Nephron (organoid): ENCODE data around the gene PSME1.

Experiments
- H3K27ac Mint-ChIP-seq, 3 experiments: 2 replicates each; pipeline ENCODE4 v1.8.0; 2020; ENCODE audit warnings: mixed read lengths in 3 of 3, mild to moderate bottlenecking in 2 of 3, moderate library complexity in 1 of 3
- H3K27me3 Mint-ChIP-seq: 2 replicates; pipeline ENCODE4 v1.8.0; 2021; ENCODE audit warnings: low read depth, mild to moderate bottlenecking, moderate library complexity, mixed read lengths
- H3K36me3 Mint-ChIP-seq: 2 replicates; pipeline ENCODE4 v1.8.0; 2020; ENCODE audit warnings: low read depth, mixed read lengths
- H3K4me1 Mint-ChIP-seq: 2 replicates; pipeline ENCODE4 v1.8.0; 2020; ENCODE audit warnings: mixed read lengths
- H3K4me3 Mint-ChIP-seq, 3 experiments: 2 replicates each; pipeline ENCODE4 v1.8.0; 2020; ENCODE audit warnings: mild to moderate bottlenecking in 3 of 3, mixed read lengths in 3 of 3, moderate library complexity in 2 of 3
- H3K9me3 Mint-ChIP-seq: 2 replicates; pipeline ENCODE4 v1.8.0; 2020; ENCODE audit warnings: mixed read lengths
- CTCF ChIP-seq, 3 experiments: fragments of 200-600 bp; sonication (generic); IDR thresholded peaks; one replicate each; pipeline ENCODE4 v1.5.0; 2021; ENCODE audit warnings: antibody characterized with exemption in 3 of 3; ENCODE audit not compliant: unreplicated experiment in 3 of 3

PSME1 gene

GRCh38 chr14:24135834-24136683 lies at the start of gene PSME1:
PSME1 (plus strand) TSS chr14:24136194; CDS start chr14:24136263, 69 bp downstream.
- H3K9me3 Mint-ChIP-seq, result no peaks in the 10 kb centered on the region
- peaks cover 3% of the 10 kb centered on the region for H3K27me3 Mint-ChIP-seq
- peaks cover 51% of the 10 kb centered on the region for H3K4me1 Mint-ChIP-seq
- peak within 1 kb of the TSS; percentile 52 to 84 (median 82) for H3K27ac Mint-ChIP-seq
- peak within 1 kb of the TSS; percentile 87 to 89 (median 88) for H3K4me3 Mint-ChIP-seq
- TF ChIP-seq CTCF (IDR thresholded peaks at IDR 0.05; ENCODE audit: unreplicated experiment in 3 of 3), result no peak
- H3K36me3 Mint-ChIP-seq, result peaks cover 24% of the 10 kb centered on the region

GRCh38 chr14:24087004-24087403 lies 49.0 kb upstream of the PSME1 start:
- no peak for TF ChIP-seq CTCF (IDR thresholded peaks at IDR 0.05; ENCODE audit: unreplicated experiment in 3 of 3)
- Mint-ChIP-seq H3K27ac (no peak overlapping the region), H3K9me3 (no peaks in the 10 kb centered on the region), H3K4me3 (no peak overlapping the region), H3K36me3 (no peaks in the 10 kb centered on the region), H3K27me3 (peaks cover 32% of the 10 kb centered on the region), H3K4me1 (peaks cover 17% of the 10 kb centered on the region)

- Mint-ChIP-seq H3K4me1 (peaks cover 20% of the 10 kb centered on the region), H3K36me3 (no peaks in the 10 kb centered on the region), H3K27me3 (peaks cover 22% of the 10 kb centered on the region), H3K9me3 (no peaks in the 10 kb centered on the region), H3K4me3 (no peak overlapping the region), H3K27ac (no peak overlapping the region)
- no peak for TF ChIP-seq CTCF (IDR thresholded peaks at IDR 0.05; ENCODE audit: unreplicated experiment in 3 of 3)
Measured at GRCh38 chr14:24088095-24088494, 47.9 kb upstream of the PSME1 start.

- H3K4me1 Mint-ChIP-seq, result peaks cover 29% of the 10 kb centered on the region
- H3K27me3 Mint-ChIP-seq, result peaks cover 6% of the 10 kb centered on the region
- no peaks in the 10 kb centered on the region for H3K36me3 Mint-ChIP-seq
- no peak for TF ChIP-seq CTCF (IDR thresholded peaks at IDR 0.05; ENCODE audit: unreplicated experiment in 3 of 3)
- H3K9me3 Mint-ChIP-seq, result no peaks in the 10 kb centered on the region
- H3K4me3 Mint-ChIP-seq, result no peak overlapping the region
- no peak overlapping the region for H3K27ac Mint-ChIP-seq
Measured at GRCh38 chr14:24089890-24090289, 46.1 kb upstream of the PSME1 start.

- no peak for TF ChIP-seq CTCF (IDR thresholded peaks at IDR 0.05; ENCODE audit: unreplicated experiment in 3 of 3)
- peaks cover 29% of the 10 kb centered on the region for H3K4me1 Mint-ChIP-seq
- peaks cover 7% of the 10 kb centered on the region for H3K27me3 Mint-ChIP-seq
- H3K36me3 Mint-ChIP-seq, result no peaks in the 10 kb centered on the region
- no peaks in the 10 kb centered on the region for H3K9me3 Mint-ChIP-seq
- peak overlapping the region; percentile 94 to 97 (median 95) for H3K4me3 Mint-ChIP-seq
- peak overlapping the region in 1 of 3 experiments; percentile 13 for H3K27ac Mint-ChIP-seq
Measured at GRCh38 chr14:24092110-24092504, 43.9 kb upstream of the PSME1 start.
